DMS79 (cell line): Measurements from ENCODE around the gene SMC1B.

Experiments used
- DNase-seq: peaks from one replicate; lab custom pipeline; 2025; lab: John Stamatoyannopoulos, UW

SMC1B gene

DNA sequence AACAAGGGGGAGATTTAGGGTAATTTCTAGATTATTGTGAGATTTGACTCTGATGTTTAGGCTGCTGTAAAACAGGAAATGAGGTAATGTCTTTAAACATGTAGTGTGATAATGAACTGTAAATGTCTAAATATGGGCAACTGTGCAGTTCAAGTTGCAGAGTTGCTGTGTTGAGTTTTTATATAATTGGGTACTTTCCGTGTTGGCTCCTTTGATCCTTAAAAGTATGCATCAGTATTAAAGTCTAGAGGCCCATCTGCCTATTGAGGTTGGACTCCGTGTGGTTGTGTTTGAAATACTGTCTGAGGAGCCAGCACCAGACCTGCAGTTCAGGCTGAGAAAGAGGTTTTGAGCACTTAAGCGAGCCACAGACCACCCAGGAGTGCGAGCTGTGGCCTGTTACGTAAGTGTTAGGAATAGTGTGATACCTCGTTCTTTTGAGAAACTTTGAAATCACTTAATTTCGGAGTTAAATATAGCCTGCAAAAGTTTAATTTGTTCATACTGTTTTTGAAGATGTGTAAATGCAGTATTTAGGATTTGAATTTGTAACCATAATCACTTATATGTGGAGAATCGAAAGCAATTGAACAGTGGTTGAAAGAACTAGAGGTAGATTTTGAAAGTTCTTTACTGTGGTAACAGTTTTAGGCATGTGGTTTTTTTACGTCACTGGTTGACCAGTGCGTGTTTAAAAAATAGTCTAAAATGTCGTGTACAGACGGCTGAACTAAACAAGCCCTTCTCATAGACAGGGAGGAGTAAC lies 94.7 kb downstream of the SMC1B start:
- no peak for DNase-seq

DNA sequence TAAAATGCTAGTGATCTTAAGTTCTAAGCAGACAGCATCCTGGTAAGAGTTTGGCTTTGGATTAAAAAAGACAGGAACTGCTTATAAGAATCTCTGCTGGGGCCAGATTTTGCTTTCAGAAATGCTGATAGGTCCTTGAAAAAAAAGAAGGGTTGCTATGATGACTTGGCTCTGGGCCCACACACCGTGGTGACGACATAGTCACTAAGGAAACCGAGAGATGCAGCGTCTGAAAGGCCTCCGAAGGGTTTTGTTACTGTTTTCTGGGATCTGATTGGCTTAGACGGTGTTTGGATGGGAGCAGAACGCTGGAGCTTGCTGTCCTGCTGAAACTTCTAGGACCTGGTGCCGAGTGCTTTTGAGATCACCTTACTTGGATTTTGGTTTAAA lies 95.2 kb downstream of the SMC1B start:
- DNase-seq = peak; percentile 66

DNA sequence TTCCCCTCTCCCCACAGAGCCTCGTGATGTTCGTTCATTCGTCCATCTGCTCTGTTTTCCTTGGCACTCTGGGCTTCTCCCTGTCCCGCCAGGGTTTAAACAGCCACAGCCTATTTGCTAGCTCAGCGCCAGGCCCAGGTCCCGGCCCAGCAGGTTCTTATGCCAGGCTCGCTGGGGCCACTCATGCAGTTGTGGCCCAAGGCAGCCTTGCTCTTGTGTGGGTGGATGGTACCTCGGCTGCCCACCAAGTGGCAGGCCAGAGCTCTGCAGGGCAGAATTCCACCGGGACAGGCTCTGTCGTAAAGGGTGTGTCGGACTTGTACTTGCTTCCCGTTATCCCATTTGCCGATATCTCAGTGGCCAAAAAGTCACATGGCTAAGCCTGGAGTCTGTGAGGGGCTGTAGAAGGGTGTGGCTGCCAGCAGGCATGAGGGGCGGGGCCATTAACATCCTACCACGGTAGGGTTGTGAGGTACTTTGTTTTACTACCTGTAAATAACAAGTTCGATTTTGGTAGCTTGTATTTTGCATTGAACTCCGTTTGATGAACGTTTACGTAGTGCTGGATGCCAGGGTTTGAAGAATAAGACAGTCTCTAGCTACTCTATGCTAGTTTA lies 95.7 kb downstream of the SMC1B start:
- no peak for DNase-seq

DNA sequence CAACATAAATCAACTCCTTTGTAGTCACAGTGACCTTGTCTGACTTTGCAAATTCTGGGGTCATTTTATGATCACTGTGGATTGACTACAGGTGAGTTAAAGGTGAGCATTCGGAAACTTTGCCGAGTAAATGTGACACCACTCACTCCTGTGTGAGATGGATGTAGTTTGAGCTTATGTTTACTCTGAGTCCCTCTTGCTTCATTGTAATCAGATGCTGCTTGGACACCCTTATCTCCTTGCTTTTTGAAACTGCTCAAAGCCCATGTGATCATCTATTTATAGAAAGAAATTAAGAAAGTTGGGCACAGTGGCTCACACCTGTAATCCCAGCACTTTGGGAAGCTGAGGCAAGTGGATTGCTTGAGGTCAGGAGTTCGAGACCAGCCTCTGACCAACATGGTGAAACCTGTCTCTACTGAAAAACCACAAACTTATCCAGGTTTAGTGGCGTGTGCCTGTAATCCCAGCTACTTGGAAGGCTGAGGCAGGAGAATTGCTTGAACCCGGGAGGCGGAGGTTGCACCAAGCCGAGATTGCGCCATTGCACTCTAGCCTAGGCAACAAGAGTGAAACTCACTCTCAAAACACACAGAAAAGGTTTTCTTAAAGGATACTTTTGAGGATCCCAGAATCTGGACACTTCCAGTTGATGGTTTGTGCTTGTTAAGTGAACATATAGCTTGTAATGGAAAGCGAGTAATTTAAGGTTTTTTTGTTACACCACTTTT lies 96.4 kb downstream of the SMC1B start:
- no peak for DNase-seq

DNA sequence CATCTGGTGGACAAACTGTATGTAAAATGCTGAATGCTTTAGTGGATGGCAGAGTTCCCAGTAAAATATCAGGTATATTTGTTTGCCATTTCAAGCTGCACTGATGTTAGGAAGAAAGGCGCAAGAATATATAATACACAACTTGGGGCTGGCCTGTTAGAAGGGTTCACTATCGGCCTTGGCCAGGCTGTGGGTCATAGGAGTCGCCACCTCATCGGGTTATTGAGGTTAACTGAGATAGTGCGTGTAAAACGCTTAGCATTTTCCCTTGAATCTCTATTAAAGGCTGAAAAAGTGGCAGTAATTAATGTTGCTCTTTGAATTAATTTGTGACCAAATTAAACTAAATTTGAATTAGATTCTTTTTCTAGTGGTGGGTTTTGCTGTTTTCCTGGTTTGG lies 98.6 kb downstream of the SMC1B start:
- DNase-seq = no peak

DNA sequence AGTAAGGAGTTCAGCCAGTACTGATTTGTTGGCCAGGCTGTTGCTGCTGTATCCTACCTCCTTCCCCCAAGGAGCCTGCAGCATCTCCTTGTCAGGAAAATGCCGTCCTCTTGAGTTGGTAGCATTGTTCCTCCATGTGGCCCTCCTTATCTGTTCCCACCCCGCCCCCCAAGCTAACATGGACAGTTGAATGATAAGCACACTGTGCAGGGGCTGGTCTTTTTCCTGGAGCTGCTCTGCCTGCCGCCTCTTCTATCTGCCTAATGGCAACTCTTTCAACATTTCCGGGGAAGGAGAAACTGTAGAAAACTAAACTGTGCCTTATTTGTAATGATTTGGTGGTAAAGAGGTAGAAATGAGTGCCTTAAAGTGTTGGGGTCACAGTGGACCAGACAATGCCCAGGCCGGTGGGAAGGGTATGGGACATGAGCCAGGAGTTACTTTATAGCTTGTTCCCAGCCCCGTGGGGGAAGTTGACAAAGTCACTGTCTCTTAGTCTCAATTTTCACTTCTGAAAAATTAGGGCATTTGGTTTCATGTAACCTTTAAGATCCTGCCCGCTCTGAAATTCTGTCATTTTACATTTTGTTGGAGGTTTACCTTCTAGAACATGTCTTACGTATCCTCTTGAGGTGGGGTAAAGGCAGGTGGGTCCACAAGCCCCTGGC lies 99.2 kb downstream of the SMC1B start:
- no peak for DNase-seq

DNA sequence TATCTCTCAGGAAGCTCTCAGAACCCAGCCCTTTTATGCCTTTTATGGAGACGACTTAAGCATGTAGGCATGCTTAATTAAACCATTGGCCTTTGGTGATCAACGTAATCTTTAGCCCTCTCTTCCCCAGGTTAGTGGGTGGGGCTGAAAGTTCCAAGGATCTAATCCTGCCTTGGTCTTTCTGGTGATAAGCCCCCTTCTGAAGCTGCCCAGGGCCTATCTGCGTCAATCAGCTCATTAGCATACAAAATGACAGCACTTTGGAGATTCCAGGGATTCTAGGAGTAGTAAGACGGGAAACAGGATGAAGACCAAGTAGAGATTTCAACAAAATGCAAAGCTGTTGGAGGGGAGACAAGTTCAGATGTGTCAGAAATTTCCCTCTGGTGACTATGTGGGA lies 100.5 kb downstream of the SMC1B start:
- no peak for DNase-seq

DNA sequence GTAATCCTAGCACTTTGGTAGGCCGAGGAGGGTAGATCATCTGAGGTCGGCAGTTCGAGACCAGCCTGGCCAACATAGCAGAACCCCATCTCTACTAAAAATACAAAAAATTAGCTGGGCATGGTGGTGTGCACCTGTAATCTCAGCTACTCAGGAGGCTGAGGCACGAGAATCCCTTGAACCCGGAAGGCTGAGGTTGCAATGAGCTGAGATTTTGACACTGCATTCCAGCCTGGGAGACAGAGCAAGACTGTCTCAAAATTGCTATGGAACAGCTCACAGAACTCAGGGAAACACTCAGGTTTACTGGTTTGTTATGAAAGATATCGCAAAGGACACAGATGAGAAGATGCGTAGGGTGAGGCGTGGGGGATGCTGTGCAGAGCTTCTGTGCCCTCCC lies 101.0 kb downstream of the SMC1B start:
- no peak for DNase-seq

DNA sequence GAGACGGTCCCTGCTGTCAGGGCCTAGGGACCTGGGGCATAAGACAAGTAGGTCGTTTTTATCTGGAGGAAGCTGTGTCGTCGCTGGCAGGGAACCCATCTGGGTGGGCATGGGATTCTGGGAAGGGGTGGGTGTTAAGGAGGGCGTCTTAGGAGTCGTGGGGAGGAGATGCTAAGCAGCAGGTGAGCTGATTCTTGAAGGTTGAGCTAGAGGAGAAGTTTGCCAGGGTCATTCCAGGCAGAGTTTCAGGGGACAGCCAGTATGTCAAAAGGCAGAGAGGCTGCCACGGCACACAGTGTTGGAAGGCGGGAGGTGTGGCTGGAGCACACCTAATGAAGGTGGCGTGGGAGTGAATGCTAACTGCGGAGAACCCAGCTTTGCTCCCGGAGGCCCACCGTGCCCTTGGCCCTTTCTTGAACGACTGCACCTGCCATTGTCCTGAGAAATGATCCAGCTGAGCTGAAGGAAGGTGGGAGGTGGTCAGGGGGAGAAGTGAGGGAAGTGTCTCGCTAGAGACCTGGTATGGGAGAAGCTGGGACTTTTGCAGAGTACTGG lies 102.3 kb downstream of the SMC1B start:
- DNase-seq = no peak

DNA sequence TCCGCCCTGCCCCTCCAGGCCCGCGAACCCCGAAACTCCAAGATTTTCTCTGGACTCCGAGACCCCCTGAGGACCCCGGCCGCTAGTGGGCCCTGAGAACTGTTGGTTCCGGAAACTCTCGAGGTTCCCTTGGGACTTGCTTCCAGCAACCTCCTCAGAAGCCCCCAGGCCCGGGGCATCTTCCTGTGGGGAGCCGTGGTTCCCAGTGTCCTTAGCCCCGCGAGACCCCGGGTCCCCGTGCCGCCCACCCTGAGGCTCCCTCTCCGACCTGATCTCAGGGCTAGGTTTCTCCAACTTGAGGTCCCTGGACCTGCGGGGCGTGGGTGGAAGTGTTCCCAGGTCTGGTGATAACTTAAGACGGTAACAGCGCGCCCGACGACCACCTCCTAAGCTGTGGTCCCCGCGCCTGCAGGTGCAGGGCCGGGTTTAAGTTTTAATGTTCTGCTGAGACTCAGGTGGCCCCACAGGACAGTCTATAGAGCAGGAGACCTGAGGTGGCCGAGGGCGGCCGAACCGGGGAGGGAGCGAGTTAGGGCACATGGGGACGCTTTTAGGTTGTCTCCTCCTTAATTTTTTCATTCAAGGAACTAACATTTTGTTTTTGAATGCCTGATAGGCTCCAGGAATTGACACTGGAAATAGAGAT lies 102.9 kb downstream of the SMC1B start:
- DNase-seq = no peak

DNA sequence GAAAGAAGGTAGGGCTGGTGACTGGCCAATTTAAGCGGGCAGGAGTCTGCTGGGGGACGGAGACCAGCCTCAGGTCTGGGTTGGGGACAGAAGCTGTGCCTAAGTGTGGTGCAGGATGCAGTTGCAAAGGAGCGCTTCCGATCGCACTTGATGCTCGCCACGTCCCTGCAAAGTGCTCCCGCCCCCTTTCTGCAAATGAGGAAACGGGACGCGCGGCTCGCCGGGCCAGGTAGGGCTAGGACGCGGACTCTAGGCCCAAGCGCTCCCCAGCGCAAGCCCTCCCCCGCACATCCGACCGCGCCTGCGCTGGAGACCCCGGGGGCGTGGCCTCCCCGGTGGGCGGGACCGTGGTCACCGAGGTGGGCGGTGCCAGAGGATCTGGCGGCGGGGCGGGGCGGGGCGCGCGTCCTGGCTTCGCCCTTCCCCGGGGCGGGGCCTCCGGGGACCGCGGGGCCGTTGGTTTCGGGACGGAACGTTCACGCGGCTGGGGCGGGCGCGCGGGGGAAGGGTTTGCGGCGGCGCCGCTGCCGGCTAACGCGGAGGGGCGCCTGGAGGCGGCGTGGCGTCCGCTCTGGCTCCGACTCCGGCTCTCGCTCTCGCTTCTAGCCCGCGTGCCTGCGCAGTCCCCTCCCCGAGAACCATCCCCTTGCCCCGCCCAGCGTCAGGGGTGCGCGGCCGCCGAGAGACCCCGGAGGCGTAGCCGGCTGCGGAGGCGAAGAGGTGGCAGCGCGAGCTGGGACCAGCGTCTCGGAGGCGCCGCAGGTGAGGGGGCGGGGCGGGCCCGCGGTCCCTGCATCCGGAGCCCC lies 103.8 kb downstream of the SMC1B start, which contains the start of gene FAM118A:
Gene FAM118A, plus strand, starts transcription at position 513 of the 806 bp plus-strand sequence. CDS start 12,446 bp downstream, outside the sequence.
- DNase-seq = peak; percentile 74

DNA sequence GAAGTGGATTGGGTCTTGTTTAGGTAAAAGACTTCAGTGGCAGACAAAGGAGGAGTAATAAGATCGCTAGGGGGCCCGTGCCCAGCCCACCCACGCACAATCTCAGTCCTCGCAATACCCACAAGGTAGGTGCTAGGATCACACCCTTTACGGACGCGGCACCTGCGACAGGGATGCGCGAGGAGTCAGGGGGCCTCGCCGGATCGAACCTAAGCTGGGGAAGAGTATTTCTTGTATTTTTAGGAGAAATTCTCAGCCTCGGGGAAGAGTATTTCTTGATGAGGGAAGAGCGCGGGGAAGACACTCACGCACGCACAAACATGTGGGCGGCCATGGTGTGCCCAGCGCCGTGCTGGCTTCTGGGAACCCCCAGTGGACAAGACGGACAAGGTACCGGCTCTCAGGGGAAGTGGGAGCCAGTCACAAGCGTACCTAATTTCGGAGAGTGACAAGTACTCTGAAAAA lies 104.4 kb downstream of the SMC1B start:
- no peak for DNase-seq

DNA sequence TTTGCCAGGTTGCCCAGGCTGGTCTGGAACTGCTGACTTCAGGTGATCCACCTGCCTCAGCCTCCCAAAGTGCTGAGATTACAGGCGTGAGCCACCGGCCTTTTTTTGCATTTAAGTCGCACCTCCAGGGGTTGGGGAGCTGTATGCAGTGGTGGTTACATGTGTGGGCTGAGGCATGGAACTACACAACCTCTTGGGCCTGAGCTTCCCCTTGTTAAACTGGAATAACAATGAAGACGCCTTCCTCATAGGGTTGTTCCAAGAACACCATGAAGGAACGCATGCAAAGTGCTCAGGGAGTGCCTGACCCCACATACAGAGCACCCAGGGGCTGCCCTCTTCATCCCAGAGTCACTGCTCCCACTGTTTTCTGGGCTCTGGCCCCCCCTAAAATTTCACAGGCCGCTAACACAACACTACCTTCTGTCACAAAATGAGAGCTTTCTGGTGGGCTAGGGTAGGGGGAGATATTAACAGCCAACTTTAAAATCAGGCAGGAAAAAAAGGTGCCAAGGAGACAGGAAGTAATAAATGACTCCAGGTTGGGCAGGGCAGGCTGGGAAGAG lies 104.9 kb downstream of the SMC1B start:
- no peak for DNase-seq

DNA sequence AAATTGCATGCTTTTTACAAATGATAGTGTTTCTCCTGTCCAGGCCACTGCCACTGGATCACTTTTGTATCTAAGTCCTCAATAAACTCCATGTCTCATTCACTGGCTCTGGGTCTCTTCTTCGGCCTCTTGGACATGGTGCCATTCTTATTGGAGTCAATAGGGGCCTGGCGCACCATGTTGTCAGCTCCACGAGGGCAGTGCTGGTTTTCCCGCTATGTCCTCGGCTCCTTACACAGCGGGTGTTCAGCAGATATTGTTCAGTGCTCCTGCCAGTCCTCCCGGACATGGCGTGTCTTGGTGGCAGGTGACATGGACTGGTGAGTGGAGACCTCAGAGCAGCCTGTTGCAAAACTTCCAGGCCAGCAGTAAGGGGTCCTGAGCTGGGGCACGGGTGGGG lies 107.3 kb downstream of the SMC1B start:
- DNase-seq = no peak

DNA sequence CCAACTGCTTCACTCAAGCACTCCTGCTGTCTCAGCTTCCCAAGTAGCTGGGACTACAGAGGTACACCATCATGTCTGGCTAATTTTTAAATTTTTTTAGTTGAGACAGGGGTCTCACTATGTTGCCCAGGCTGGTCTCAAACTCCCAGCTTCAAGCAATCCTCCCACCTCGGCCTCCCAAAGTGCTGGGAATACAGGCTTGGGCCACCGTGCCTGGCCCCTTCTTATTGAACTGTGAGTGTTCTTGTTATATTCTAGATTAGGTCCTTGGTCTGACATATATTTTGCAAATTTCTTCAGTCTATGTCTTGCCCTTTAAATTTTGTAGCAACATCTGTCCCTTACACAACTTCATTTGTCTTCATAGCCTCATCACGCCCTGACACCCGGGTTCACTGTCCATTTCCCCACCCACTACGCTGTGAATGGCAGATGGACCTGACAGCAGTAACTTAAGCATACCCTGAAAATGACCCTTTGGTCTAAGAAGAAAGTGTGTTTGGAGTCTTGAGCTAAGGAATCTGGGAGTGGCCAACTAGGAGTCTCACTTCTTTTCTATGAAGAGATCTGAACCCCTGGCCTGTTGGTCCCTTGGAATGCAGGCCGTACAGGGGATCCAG lies 107.8 kb downstream of the SMC1B start:
- no peak for DNase-seq

DNA sequence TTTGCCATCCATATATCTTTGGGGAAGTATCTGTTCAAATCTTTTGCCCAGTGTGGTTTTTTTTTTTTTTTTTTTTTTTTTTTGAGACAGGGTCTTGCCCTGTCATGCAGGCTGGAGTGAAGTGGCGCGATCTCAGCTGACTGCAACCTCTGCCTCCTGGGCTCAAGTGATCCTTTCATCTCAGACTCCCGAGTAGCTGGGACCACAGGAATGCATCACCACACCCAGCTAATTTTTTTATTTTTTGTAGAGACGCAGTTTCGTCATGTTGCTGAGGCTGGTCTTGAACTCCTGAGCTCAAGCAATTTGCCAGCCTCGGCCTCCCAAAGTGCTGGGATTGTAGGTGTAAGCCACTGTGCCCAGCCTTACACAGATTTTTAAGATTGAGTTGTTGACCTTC lies 108.4 kb downstream of the SMC1B start:
- peak; percentile 20 for DNase-seq

DNA sequence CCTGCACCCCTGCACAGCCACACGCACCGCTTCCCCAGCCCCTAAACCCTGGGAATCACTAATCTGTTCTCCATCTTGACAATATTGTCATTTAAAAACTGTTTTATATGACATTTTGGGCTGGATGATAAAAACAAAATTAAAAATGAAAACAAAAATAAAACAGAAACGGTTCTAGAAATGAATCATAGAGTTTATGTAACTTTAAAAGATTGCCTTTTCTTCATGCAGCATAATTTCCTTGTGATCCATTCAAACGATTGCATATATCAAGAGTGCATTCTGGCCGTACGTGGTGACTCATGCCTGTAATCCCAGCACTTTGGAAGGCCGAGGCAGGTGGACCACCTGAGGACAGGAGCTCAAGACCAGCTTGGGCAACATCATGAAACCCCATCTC lies 110.2 kb downstream of the SMC1B start:
- no peak for DNase-seq

DNA sequence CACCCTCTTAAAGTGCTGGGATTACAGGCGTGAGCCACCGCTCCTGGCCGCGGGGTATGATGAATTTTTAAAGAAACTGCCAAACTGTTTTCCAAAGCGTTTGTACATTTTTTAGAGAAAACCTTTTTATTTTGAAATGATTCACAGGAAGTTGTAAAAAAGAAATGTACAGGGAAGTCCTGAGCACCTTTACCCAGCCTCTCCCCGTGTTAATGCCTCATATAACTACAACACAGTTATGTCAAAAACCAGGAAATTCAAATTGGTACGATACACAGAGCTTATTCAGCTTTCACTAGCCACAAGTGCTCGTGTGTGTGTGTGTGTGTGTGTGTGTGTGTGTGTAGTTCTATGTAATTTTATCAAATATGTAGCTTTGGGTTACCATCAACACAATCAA lies 110.6 kb downstream of the SMC1B start:
- no peak for DNase-seq

DNA sequence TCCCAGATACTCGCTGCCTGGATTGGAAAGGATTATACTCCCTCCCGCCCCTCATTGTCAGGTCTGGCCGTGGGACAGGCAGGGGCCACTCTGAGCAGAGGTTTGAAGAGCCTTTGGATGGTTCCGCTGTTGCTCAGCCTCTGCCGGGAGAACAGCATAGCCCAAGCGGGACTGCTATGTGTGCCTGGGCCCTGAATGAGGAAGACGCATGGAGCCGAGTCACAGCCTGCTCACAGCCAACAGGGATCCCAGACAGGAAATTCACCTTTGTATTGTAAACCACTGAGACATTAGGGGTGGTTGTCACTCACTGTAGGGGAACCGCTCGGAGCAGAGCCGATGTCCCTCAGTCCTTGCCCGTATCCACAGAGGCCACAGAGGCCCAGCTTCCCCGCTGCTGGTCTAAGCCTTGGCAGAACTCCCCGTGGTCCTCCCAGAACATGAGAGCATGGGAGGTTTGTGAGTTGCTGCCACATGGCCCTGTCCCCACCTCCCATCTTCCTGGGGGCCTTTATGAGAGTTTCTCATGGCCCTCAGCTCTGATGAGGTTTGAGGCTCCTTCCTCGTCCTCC lies 114.4 kb downstream of the SMC1B start:
- no peak for DNase-seq
